ENCODE data around the gene NFYC.

Gene NFYC

GRCh38 chr1:40796939-40797667 lies 105.6 kb downstream of the NFYC start:
- H2AFZ ChIP-seq (ENCODE audit: low read depth, low read length) = no peak overlapping the region
- no peak overlapping the region for H3K4me3 ChIP-seq (ENCODE audit: low read depth in 1 of 2, low read length in 2 of 2)
- DNase-seq (no peak), ATAC-seq (ENCODE audit: insufficient read depth, low read depth) (no peak)
- H3K36me3 ChIP-seq (ENCODE audit: insufficient read depth, low read length) = no peaks in the 10 kb centered on the region
- H3K9me3 ChIP-seq (ENCODE audit: insufficient read depth, low read length, severe bottlenecking) = no peaks in the 10 kb centered on the region
- no peaks in the 10 kb centered on the region for H4K20me1 ChIP-seq (ENCODE audit: insufficient read depth, low read length)
- no peak overlapping the region for H3K4me2 ChIP-seq (ENCODE audit: insufficient read depth, low read length)
- TF ChIP-seq EZH2 (IDR thresholded peaks at IDR 0.05; ENCODE audit: borderline replicate concordance, low read depth, low read length, severe bottlenecking) (no peak), CTCF (IDR thresholded peaks at IDR 0.05; ENCODE audit: borderline replicate concordance, extremely low read depth, low read length, poor library complexity, severe bottlenecking) (no peak)
- H3K79me2 ChIP-seq (ENCODE audit: insufficient read depth, low read length) = no peaks in the 10 kb centered on the region
- H3K9ac ChIP-seq (ENCODE audit: low read depth, low read length) = no peak overlapping the region
- H3K27ac ChIP-seq (ENCODE audit: low read length) = no peak overlapping the region
- no peaks in the 10 kb centered on the region for H3K27me3 ChIP-seq (ENCODE audit: insufficient read depth, low read length, poor library complexity)
- H3K4me1 ChIP-seq (ENCODE audit: insufficient read depth, low read length) = peaks cover 15% of the 10 kb centered on the region

- no peak overlapping the region for H2AFZ ChIP-seq (ENCODE audit: low read depth, low read length)
- no peak overlapping the region for H3K4me2 ChIP-seq (ENCODE audit: insufficient read depth, low read length)
- no peak for DNase-seq
- TF ChIP-seq CTCF (IDR thresholded peaks at IDR 0.05; ENCODE audit: borderline replicate concordance, extremely low read depth, low read length, poor library complexity, severe bottlenecking) = no peak
- no peak for TF ChIP-seq EZH2 (IDR thresholded peaks at IDR 0.05; ENCODE audit: borderline replicate concordance, low read depth, low read length, severe bottlenecking)
- H3K4me1 ChIP-seq (ENCODE audit: insufficient read depth, low read length) = peaks cover 20% of the 10 kb centered on the region
- H3K9me3 ChIP-seq (ENCODE audit: insufficient read depth, low read length, severe bottlenecking) = no peaks in the 10 kb centered on the region
- no peak overlapping the region for H3K4me3 ChIP-seq (ENCODE audit: low read depth in 1 of 2, low read length in 2 of 2)
- H3K79me2 ChIP-seq (ENCODE audit: insufficient read depth, low read length) = no peaks in the 10 kb centered on the region
- H3K9ac ChIP-seq (ENCODE audit: low read depth, low read length) = no peak overlapping the region
- ATAC-seq (ENCODE audit: insufficient read depth, low read depth) = no peak
- H3K27ac ChIP-seq (ENCODE audit: low read length) = no peak overlapping the region
- H4K20me1 ChIP-seq (ENCODE audit: insufficient read depth, low read length) = peaks cover 2% of the 10 kb centered on the region; the same call in 1 of the 2 replicates
- no peaks in the 10 kb centered on the region for H3K27me3 ChIP-seq (ENCODE audit: insufficient read depth, low read length, poor library complexity)
- H3K36me3 ChIP-seq (ENCODE audit: insufficient read depth, low read length) = no peaks in the 10 kb centered on the region
These were observed 106.1 kb downstream of the NFYC start for GRCh38 chr1:40797668-40798010.

- Histone ChIP-seq H3K79me2 (ENCODE audit: insufficient read depth, low read length) (no peaks in the 10 kb centered on the region), H3K4me3 (ENCODE audit: low read depth in 1 of 2, low read length in 2 of 2) (no peak overlapping the region), H3K9me3 (ENCODE audit: insufficient read depth, low read length, severe bottlenecking) (no peaks in the 10 kb centered on the region), H3K36me3 (ENCODE audit: insufficient read depth, low read length) (no peaks in the 10 kb centered on the region), H3K27ac (ENCODE audit: low read length) (no peak overlapping the region), H3K4me1 (ENCODE audit: insufficient read depth, low read length) (peaks cover 21% of the 10 kb centered on the region), H3K9ac (ENCODE audit: low read depth, low read length) (no peak overlapping the region), H3K4me2 (ENCODE audit: insufficient read depth, low read length) (no peak overlapping the region), H2AFZ (ENCODE audit: low read depth, low read length) (no peak overlapping the region), H4K20me1 (ENCODE audit: insufficient read depth, low read length) (peaks cover 6% of the 10 kb centered on the region; the same call in 1 of the 2 replicates), H3K27me3 (ENCODE audit: insufficient read depth, low read length, poor library complexity) (no peaks in the 10 kb centered on the region)
- no peak for TF ChIP-seq CTCF (IDR thresholded peaks at IDR 0.05; ENCODE audit: borderline replicate concordance, extremely low read depth, low read length, poor library complexity, severe bottlenecking)
- no peak for TF ChIP-seq EZH2 (IDR thresholded peaks at IDR 0.05; ENCODE audit: borderline replicate concordance, low read depth, low read length, severe bottlenecking)
- DNase-seq = no peak
- ATAC-seq (ENCODE audit: insufficient read depth, low read depth) = no peak
These were observed 107.1 kb downstream of the NFYC start for GRCh38 chr1:40798366-40799281.

Measured in DND-41 (cell line).